CD4-positive, alpha-beta T cell (primary cell): ENCODE results near the gene SV2C. TPM values are rescaled to one million over a fixed set of nuclear protein-coding genes. Genes with fewer than 3 reads are reported as not detected.

Source experiments
- ATAC-seq: fragments of 200-7000 bp; cut with Tn5 transposase; one replicate; pipeline ENCODE4 v1.10.0; 2022; ENCODE audit warnings: mild to moderate bottlenecking; ENCODE audit not compliant: poor library complexity
- CTCF ChIA-PET: fragments of 350-600 bp; sonication (Branson Sonifier 250); formaldehyde crosslinking; loops from one replicate; lab custom pipeline; 2021; ENCODE audit warnings: antibody characterized with exemption, inconsistent platforms; lab: Charles Lee
- POLR2A ChIA-PET: fragments of 350-600 bp; sonication (Branson Sonifier 250); formaldehyde crosslinking; loops from one replicate; lab custom pipeline; 2021; ENCODE audit warnings: antibody characterized with exemption, inconsistent platforms; lab: Charles Lee
- DNase-seq, 14 experiments: peaks; one replicate each; pipeline ENCODE4 v3.0.0-alpha.2; 2013 to 2020; ENCODE audit warnings: mixed read lengths in 2 of 14
- H3K27ac ChIP-seq, 2 donors: one replicate each; pipeline versions ENCODE4 v1.5.1 to v1.7.0; 2013; ENCODE audit warnings: low read length in 2 of 2, low read depth in 1 of 2, mild to moderate bottlenecking in 1 of 2
- H3K27me3 ChIP-seq, 2 experiments: 1 replicate in 1 of 2; 2 replicates in 1 of 2; pipeline versions ENCODE4 v1.6.1 to v1.7.0; 2013; ENCODE audit warnings: low read length in 2 of 2, control low read depth in 1 of 2, mild to moderate bottlenecking in 1 of 2, moderate library complexity in 1 of 2; ENCODE audit not compliant: insufficient read depth in 2 of 2, control insufficient read depth in 1 of 2
- H3K36me3 ChIP-seq: one replicate; pipeline ENCODE4 v1.6.1; 2013; ENCODE audit warnings: low read length, control low read depth; ENCODE audit not compliant: insufficient read depth
- H3K4me1 ChIP-seq: one replicate; pipeline ENCODE4 v1.6.1; 2013; ENCODE audit warnings: low read length, control low read depth; ENCODE audit not compliant: insufficient read depth
- H3K4me3 ChIP-seq: one replicate; pipeline ENCODE4 v1.5.1; 2013; ENCODE audit warnings: mild to moderate bottlenecking, low read length, moderate library complexity
- H3K9me3 ChIP-seq, 2 experiments: 1 replicate in 1 of 2; 2 replicates in 1 of 2; pipeline versions ENCODE4 v1.6.1 to v1.7.0; 2013; ENCODE audit warnings: low read length in 2 of 2, mild to moderate bottlenecking in 2 of 2, control low read depth in 1 of 2, moderate library complexity in 1 of 2; ENCODE audit not compliant: control insufficient read depth in 1 of 2, insufficient read depth in 1 of 2
- H3K27ac Mint-ChIP-seq: one replicate; pipeline ENCODE4 v1.8.0; 2020; ENCODE audit warnings: mixed read lengths
- H3K27me3 Mint-ChIP-seq: one replicate; pipeline ENCODE4 v1.8.0; 2021; ENCODE audit warnings: mixed read lengths
- H3K36me3 Mint-ChIP-seq: one replicate; pipeline ENCODE4 v1.8.0; 2021; ENCODE audit warnings: low read depth, mixed read lengths
- H3K4me1 Mint-ChIP-seq: one replicate; pipeline ENCODE4 v1.8.0; 2021; ENCODE audit warnings: low read depth, mixed read lengths
- H3K4me3 Mint-ChIP-seq: one replicate; pipeline ENCODE4 v1.8.0; 2020; ENCODE audit warnings: mild to moderate bottlenecking, mixed read lengths
- H3K9me3 Mint-ChIP-seq: one replicate; pipeline ENCODE4 v1.8.0; 2020; ENCODE audit warnings: mixed read lengths
- intact Hi-C, 2 experiments: fragments of 100-400 bp; cut with DNase I in 1 of 2; cut with micrococcal nuclease in 1 of 2; formaldehyde crosslinking; loops; one replicate each; pipeline versions ENCODE4 v1.15.1 to v1.9.0; 2023 to 2025; cut with DNase I, micrococcal nuclease
- total RNA-seq, 174 experiments: library from RNA in 2 of 174; stranded (reverse) in 2 of 174; gene quantifications; one replicate each; pipeline ENCODE4 v1.2.3 and lab custom pipeline; 2021 to 2026
- TF ChIP-seq, protein P1 (sequence below): fragments of 200-600 bp; IDR thresholded peaks from one replicate; pipeline ENCODE4 v1.8.0; 2022; ENCODE audit warnings: antibody characterized with exemption, mild to moderate bottlenecking

Gene SV2C
- total RNA-seq, 2 experiments from 2014 or later, result 0.03 to 0.08 TPM

DNA sequence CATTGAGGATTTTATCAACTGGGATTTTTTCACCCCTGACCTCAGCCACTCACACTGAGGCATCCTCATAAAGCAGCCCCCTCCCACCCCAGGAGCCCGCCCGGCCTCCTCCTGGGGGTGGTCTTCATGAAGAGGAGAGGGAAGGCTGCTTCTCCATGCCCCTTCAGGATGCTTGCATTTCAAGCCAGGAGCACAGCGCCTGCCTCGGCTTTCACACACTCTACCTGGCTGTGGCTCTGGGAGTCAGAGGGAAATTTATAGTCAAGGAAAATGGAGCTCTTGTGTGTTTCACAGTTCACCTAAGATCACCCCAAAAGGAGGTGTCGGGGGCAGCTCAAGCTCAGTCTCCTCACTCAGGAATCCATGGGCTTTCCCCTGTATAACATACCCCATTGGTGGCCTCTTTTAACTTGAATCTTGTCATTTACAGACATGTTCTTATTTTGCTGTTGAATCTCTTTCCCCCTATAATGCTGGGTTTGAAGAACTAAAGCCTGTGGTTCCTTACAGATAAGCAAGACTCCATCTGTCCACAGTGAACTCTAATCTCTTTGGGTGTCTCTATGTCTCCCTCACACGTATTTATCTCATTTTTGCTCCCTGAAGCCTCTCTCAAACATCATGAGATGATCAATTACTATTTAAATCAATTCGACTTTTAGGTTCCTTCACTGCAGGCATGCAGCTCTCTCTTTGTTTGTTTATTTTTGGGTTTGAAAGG, 297.3 kb downstream of the SV2C start:
- H3K9me3 ChIP-seq, result no peaks in the 10 kb centered on the region
- no peak overlapping the region for H3K27ac Mint-ChIP-seq
- no peak for ATAC-seq
- H3K27me3 ChIP-seq, result no peaks in the 10 kb centered on the region
- H3K36me3 ChIP-seq, result no peaks in the 10 kb centered on the region
- intact Hi-C loops, result loop anchor here in 1 of 2 experiments (5.0 kb wide), 1 partner anchor 53 kb away; no protein-coding TSS in a partner anchor
- no peaks in the 10 kb centered on the region for H3K27me3 Mint-ChIP-seq
- H3K4me1 ChIP-seq, result peaks cover 33% of the 10 kb centered on the region
- peaks cover 62% of the 10 kb centered on the region for H3K4me1 Mint-ChIP-seq
- CTCF ChIA-PET, result interaction anchor here (0.6 to 1.2 kb wide), 2 partner anchors 106 to 203 kb away, joined by 3 read pairs; no protein-coding TSS in a partner anchor
- no peaks in the 10 kb centered on the region for H3K36me3 Mint-ChIP-seq
- no peak overlapping the region for H3K27ac ChIP-seq
- H3K4me3 Mint-ChIP-seq, result no peak overlapping the region
- no peaks in the 10 kb centered on the region for H3K9me3 Mint-ChIP-seq
- POLR2A ChIA-PET, result interaction anchor here (1.3 kb wide), 1 partner anchor 14 kb away, joined by 6 read pairs; no protein-coding TSS in a partner anchor
- TF ChIP-seq, protein P1, sequence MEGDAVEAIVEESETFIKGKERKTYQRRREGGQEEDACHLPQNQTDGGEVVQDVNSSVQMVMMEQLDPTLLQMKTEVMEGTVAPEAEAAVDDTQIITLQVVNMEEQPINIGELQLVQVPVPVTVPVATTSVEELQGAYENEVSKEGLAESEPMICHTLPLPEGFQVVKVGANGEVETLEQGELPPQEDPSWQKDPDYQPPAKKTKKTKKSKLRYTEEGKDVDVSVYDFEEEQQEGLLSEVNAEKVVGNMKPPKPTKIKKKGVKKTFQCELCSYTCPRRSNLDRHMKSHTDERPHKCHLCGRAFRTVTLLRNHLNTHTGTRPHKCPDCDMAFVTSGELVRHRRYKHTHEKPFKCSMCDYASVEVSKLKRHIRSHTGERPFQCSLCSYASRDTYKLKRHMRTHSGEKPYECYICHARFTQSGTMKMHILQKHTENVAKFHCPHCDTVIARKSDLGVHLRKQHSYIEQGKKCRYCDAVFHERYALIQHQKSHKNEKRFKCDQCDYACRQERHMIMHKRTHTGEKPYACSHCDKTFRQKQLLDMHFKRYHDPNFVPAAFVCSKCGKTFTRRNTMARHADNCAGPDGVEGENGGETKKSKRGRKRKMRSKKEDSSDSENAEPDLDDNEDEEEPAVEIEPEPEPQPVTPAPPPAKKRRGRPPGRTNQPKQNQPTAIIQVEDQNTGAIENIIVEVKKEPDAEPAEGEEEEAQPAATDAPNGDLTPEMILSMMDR, result no peak
- no peak overlapping the region for H3K4me3 ChIP-seq
- no peak for DNase-seq

GRCh38 chr5:76383126-76383832, 300.1 kb downstream of the SV2C start:
- POLR2A ChIA-PET, result interaction anchor here (1.8 to 2.4 kb wide), 3 partner anchors 19 to 164 kb away, joined by 4 to 21 read pairs (median 6); partner anchors contain the start of gene IQGAP2

DNA sequence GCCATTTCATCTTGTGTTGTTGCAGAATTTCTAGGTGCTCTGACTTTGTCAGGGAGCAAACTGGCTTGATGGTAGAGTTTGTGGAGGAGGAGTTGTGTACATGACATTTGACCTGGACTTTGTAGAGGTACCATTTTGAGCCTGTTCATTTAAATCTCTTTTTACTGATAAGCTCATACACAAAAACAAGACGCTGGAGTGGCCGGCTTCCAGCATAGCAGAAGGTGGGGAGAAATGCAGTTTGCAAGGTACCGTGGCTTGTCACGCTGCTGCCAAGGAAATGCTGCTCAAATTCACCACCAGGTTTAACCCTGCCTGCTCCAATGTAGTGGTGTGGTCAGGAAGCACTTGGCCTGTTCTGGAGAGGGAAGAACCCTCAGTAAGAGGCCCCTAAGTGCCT, 301.0 kb downstream of the SV2C start:
- Mint-ChIP-seq H3K4me3 (peak overlapping the region; percentile 40), H3K36me3 (no peaks in the 10 kb centered on the region), H3K4me1 (peaks cover 54% of the 10 kb centered on the region), H3K27ac (peak overlapping the region; percentile 19), H3K27me3 (no peaks in the 10 kb centered on the region), H3K9me3 (no peaks in the 10 kb centered on the region)
- H3K27ac ChIP-seq, result no peak overlapping the region
- ATAC-seq (no peak), DNase-seq (no peak)
- TF ChIP-seq, protein P1, result no peak
- H3K4me3 ChIP-seq, result no peak overlapping the region
- H3K36me3 ChIP-seq, result no peaks in the 10 kb centered on the region
- ChIA-PET CTCF (interaction anchor here (0.7 kb wide), 1 partner anchor 19 kb away, joined by 3 read pairs; the partner anchor contains the start of gene IQGAP2), POLR2A (interaction anchor here (1.0 to 2.4 kb wide), 4 partner anchors 18 to 163 kb away, joined by 3 to 21 read pairs (median 5); partner anchors contain the start of gene IQGAP2)
- no peaks in the 10 kb centered on the region for H3K9me3 ChIP-seq
- peaks cover 29% of the 10 kb centered on the region for H3K4me1 ChIP-seq
- no peaks in the 10 kb centered on the region for H3K27me3 ChIP-seq
- intact Hi-C loops, result loop anchor here in 1 of 2 experiments (2.0 to 5.0 kb wide), 2 partner anchors 19 to 57 kb away; partner anchors contain the start of gene IQGAP2

More at GRCh38 chr5:76383126-76383832, 300.1 kb downstream of the SV2C start:
- DNase-seq, result peak in 1 of 14 experiments; percentile 22
- intact Hi-C loops, result loop anchor here in 1 of 2 experiments (5.0 kb wide), 1 partner anchor 56 kb away; no protein-coding TSS in a partner anchor
- Mint-ChIP-seq H3K9me3 (no peaks in the 10 kb centered on the region), H3K36me3 (no peaks in the 10 kb centered on the region), H3K4me1 (peaks cover 56% of the 10 kb centered on the region), H3K4me3 (peak overlapping the region; percentile 11), H3K27me3 (no peaks in the 10 kb centered on the region), H3K27ac (peak overlapping the region; percentile 58)
- peaks cover 33% of the 10 kb centered on the region for H3K4me1 ChIP-seq
- H3K27me3 ChIP-seq, result no peaks in the 10 kb centered on the region
- CTCF ChIA-PET, result interaction anchor here (0.7 kb wide), 1 partner anchor 20 kb away, joined by 3 read pairs; the partner anchor contains the start of gene IQGAP2
- no peak overlapping the region for H3K4me3 ChIP-seq
- H3K27ac ChIP-seq, result no peak overlapping the region
- TF ChIP-seq, protein P1, result no peak
- no peaks in the 10 kb centered on the region for H3K9me3 ChIP-seq
- ATAC-seq, result no peak
- H3K36me3 ChIP-seq, result no peaks in the 10 kb centered on the region
